GM12892 (cell line): ENCODE data around the gene STK39.

ENCODE experiments used
- POLR2A ChIP-seq: IDR thresholded peaks from 2 replicates; pipeline ENCODE4 v1.6.1; 2011; ENCODE audit warnings: low read depth, low read length, control low read depth
- POLR2AphosphoS5 ChIP-seq: IDR thresholded peaks from 2 replicates; pipeline ENCODE4 v1.6.1; 2011; ENCODE audit warnings: low read depth, low read length, control low read depth

DNA sequence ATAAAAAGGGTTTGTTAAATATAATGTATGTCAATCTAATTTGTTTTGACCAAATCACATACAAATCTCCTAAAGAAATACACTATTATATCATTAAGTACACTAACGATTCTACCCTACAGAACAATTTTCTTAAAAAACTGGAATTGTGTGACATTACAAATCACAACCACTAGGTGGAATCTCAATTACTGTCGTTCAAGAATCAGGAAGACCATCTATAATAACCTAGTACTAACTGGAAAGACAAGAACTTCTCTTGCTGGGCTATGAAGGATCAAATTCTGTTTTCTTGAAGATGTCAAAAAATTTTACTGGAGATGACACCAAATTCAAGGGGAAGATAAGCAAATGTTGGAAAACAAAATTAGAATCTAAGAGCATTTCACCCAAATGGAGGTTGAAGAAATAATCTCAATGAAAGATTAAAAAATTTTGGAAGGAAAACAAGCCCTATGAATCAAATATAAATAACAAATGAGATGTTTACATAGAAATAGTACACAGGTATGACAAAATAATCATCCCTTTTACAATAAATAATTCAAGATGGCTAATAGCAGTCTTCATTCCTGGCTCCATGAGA lies 110.9 kb downstream of the STK39 start:
- no peak for TF ChIP-seq POLR2A
- TF ChIP-seq POLR2AphosphoS5 = no peak
